ENCODE measurements around the gene EXOC4.

Gene EXOC4

DNA sequence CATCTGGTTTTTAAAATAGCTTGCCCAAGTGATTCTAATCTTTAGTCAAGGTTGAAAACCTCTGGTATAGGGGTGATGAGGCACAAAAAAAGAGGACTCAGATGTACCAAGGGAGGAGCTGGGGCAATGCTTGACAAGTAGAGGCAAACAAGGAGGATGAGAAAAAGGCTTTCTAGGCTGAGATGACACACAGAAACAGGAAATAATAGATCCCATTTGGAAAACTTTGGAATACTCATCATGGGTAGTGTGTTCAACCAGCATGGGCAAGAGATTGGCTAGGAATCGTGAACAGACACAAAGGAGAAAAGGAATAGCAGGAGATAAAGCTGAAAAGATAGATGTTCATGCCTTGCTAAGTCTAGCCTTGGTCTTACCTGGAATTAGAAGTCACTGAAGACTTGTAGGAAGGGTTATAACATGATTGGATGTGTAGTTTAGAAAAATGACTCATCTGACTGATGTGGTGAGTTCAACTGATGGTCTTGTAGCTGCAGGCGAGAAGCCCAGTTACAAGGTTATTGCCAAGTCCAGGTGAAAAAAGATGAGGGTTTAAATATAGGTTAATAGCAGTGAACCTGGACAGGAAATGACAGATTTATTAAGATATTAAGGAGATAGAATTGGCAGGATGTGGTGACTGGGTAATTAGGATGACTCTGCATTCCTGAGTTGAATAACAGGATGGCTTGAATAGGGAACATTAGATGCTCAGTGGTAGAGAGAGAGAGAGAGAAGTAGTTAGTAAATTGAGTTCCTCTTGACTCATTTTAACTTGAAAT, 660.2 kb downstream of the EXOC4 start:
- TF ChIP-seq, protein P1, sequence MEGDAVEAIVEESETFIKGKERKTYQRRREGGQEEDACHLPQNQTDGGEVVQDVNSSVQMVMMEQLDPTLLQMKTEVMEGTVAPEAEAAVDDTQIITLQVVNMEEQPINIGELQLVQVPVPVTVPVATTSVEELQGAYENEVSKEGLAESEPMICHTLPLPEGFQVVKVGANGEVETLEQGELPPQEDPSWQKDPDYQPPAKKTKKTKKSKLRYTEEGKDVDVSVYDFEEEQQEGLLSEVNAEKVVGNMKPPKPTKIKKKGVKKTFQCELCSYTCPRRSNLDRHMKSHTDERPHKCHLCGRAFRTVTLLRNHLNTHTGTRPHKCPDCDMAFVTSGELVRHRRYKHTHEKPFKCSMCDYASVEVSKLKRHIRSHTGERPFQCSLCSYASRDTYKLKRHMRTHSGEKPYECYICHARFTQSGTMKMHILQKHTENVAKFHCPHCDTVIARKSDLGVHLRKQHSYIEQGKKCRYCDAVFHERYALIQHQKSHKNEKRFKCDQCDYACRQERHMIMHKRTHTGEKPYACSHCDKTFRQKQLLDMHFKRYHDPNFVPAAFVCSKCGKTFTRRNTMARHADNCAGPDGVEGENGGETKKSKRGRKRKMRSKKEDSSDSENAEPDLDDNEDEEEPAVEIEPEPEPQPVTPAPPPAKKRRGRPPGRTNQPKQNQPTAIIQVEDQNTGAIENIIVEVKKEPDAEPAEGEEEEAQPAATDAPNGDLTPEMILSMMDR (IDR thresholded peaks at IDR 0.05; ENCODE audit: low read depth, low read length), result no peak
- no peak for DNase-seq (ENCODE audit: extremely low read depth, low read depth)

DNA sequence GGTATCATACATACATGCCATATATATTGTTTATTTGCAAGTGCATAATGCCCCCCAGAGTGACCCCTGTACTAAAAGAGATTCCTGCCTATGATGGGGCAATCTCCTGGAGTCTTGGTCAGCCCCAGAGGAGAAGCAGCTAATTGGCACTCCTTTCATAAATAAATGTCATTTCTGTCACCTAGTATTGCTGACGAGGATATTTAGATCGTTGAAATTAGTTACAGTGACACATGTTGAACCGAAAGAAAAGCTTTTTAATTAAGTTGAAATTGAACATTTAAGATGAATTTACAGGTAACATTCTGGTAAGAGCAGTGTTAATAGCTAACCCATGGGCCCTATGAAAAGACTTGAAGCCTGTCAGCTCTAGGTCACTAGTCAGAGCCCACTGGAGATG, 663.7 kb downstream of the EXOC4 start:
- TF ChIP-seq, protein P1 (IDR thresholded peaks at IDR 0.05; ENCODE audit: low read depth, low read length), result no peak
- DNase-seq (ENCODE audit: extremely low read depth, low read depth), result no peak

DNA sequence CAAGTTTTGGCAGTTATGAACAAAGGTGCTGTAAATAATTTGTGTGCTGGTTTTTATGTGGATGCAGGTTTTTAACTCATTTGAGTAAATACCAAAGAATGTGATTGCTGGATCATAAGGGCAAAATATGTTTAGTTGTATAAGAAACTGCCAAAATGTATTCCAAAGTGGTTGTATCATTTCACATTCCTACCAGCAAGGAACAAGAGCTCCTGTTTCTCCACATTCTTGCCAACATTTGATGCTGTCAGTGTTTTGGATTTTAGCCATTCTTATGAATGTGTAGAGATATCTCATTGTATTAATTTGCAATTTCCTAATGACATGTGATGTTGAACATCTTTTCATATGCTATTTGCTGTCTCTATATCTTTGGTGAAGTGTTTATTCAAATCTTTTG, 666.9 kb downstream of the EXOC4 start:
- TF ChIP-seq, protein P1 (IDR thresholded peaks at IDR 0.05; ENCODE audit: low read depth, low read length), result no peak
- DNase-seq (ENCODE audit: extremely low read depth, low read depth), result no peak

DNA sequence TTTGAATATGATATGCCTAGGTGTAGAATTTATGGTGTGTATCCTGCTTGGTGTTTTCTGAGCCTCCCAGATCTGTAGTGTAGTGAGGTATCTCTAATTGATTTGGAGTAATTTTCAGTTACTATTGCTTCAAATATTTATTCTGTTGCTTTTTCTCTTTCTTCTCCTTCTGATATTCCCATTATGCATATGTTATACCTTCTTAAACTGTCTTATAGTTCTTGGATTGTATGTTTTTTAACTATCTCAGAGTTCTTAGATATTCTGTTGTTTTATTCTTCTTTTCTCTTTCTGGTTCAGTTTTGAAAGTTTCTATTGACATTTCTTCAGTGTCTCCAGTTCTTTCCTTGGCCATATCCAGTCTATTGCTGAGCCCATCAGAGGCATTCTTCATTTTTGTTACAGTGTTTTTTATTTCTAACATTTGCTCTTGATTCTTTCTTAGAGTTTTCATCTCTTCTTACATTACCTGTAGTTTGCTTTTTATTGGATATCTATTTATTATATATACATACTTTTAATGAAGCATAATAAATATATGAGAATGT, 668.8 kb downstream of the EXOC4 start:
- no peak for DNase-seq (ENCODE audit: extremely low read depth, low read depth)
- TF ChIP-seq, protein P1 (IDR thresholded peaks at IDR 0.05; ENCODE audit: low read depth, low read length), result no peak

DNA sequence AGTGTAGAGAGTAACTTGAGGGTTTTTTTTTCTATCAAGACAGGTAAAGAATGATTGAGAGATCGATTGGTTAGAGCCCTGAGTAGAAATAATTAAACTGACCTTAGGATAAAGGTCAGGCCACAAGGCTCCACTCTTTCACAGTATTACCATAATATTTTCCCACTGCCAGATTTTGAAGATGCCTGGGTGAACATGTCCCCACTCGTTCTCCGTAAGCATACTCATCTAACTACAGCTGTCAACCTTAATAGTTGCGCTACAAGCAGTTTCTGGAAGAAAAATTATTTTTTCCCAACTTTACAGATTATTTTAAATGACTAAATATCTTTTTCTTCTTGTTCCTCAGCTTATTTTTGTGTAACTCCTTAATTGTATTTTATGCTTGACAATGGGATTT, 671.1 kb downstream of the EXOC4 start:
- TF ChIP-seq, protein P1 (IDR thresholded peaks at IDR 0.05; ENCODE audit: low read depth, low read length), result no peak
- DNase-seq (ENCODE audit: extremely low read depth, low read depth), result no peak

DNA sequence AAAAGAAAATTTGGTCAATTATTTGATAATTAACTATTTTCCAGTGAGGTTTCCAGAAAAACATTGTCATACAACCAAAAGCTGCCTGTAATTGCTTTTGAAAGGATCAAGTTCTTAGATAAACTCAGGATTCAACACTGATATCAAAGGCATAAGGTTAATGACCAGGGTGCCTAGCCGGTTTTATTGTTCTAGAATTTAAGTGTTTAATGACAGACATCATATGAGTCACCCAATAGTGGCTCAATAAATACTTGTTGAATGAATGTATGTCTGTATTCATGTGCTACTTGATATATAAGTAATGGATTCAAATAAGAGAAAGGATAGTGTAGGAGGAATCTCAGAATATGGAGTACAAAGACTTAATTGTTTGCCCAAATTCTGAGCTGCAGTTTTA, 678.2 kb downstream of the EXOC4 start:
- DNase-seq (ENCODE audit: extremely low read depth, low read depth), result no peak
- TF ChIP-seq, protein P1 (IDR thresholded peaks at IDR 0.05; ENCODE audit: low read depth, low read length), result no peak

DNA sequence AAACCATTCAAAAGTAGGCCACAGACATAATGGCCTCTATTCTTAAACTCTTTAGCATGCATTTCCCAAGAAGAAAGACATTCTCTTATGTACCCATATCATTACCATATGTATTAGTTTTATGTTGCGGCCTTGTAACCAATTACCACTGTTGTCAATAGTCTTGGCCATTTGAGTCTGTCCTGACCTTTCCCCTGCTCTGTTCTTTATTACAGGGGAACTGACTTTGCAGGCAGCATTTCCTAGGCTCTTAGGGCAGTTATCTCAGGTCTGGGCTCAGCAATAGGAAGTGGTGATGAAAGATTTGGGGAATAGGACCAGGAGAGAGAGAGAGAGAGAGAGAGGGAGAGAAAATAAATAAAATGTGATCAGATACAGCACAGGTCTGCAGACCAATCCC, 679.7 kb downstream of the EXOC4 start:
- TF ChIP-seq, protein P1 (IDR thresholded peaks at IDR 0.05; ENCODE audit: low read depth, low read length), result no peak
- DNase-seq (ENCODE audit: extremely low read depth, low read depth), result no peak

Measured in AG09319 (cell line).